GM03348 (cell line): ENCODE measurements around the gene DSE.
A peak's percentile ranks its signal among the peaks of the same experiment; 100 is the strongest.
"Not testable (repeated sequence)": the region's sequence is repeated elsewhere in the genome, so short reads cannot be mapped to it uniquely, and the experiment has no call there.

Source experiments
- DNase-seq: peaks from one replicate; pipeline ENCODE4 v3.0.0; 2012; ENCODE audit warnings: low spot score

Gene DSE

GRCh38 chr6:116370760-116371119 lies at the start of gene DSE:
Gene DSE (plus strand): TSS chr6:116370947. CDS start chr6:116399251, 28,304 bp downstream.
- DNase-seq = peak; percentile 95

- DNase-seq = not testable (repeated sequence)
These were observed 48.8 kb upstream of the DSE start for GRCh38 chr6:116321933-116322332.

GRCh38 chr6:116323863-116324262 lies 46.9 kb upstream of the DSE start:
- DNase-seq = no peak

GRCh38 chr6:116325634-116326132 lies 45.1 kb upstream of the DSE start:
- not testable (repeated sequence) for DNase-seq

GRCh38 chr6:116326181-116326671 lies 44.5 kb upstream of the DSE start:
- no peak for DNase-seq

GRCh38 chr6:116326996-116327395 lies 43.8 kb upstream of the DSE start:
- no peak for DNase-seq

GRCh38 chr6:116327803-116328527 lies 42.8 kb upstream of the DSE start:
- no peak for DNase-seq

GRCh38 chr6:116328528-116328903 lies 42.2 kb upstream of the DSE start:
- peak; percentile 36 for DNase-seq

GRCh38 chr6:116329156-116329555 lies 41.6 kb upstream of the DSE start:
- DNase-seq = peak; percentile 32

GRCh38 chr6:116330511-116330910 lies 40.2 kb upstream of the DSE start:
- peak; percentile 20 for DNase-seq

GRCh38 chr6:116332096-116332495 lies 38.7 kb upstream of the DSE start:
- DNase-seq = no peak

GRCh38 chr6:116334638-116335409 lies 35.9 kb upstream of the DSE start:
- not testable (repeated sequence) for DNase-seq

GRCh38 chr6:116335612-116336215 lies 35.0 kb upstream of the DSE start:
- no peak for DNase-seq

GRCh38 chr6:116338943-116339342 lies 31.8 kb upstream of the DSE start:
- DNase-seq = no peak

GRCh38 chr6:116340625-116341024 lies 30.1 kb upstream of the DSE start:
- DNase-seq = not testable (repeated sequence)

GRCh38 chr6:116349216-116349615 lies 21.5 kb upstream of the DSE start:
- DNase-seq = no peak

GRCh38 chr6:116351101-116351500 lies 19.6 kb upstream of the DSE start:
- no peak for DNase-seq

- peak; percentile 58 for DNase-seq
These were observed 18.0 kb upstream of the DSE start for GRCh38 chr6:116352515-116353471.

- DNase-seq = no peak
These were observed 16.5 kb upstream of the DSE start for GRCh38 chr6:116354236-116354635.

- no peak for DNase-seq
These were observed 15.0 kb upstream of the DSE start for GRCh38 chr6:116355796-116356195.

- no peak for DNase-seq
These were observed 11.6 kb upstream of the DSE start for GRCh38 chr6:116359131-116359530.

GRCh38 chr6:116359835-116360234 lies 10.9 kb upstream of the DSE start:
- no peak for DNase-seq
